GM19324 (cell line): ENCODE results near the gene KAZN.

Experiments used
- ATAC-seq: cut with Tn5 transposase; IDR thresholded peaks from one replicate; pipeline ENCODE4 v1.9.1; 2021; ENCODE audit warnings: mild to moderate bottlenecking, moderate library complexity; ENCODE audit not compliant: unreplicated experiment, low FRiP score

The KAZN gene

GRCh38 chr1:15062479-15063099, 464.1 kb downstream of the KAZN start:
- ATAC-seq: no peak

GRCh38 chr1:15063346-15063745, 464.9 kb downstream of the KAZN start:
- ATAC-seq: no peak

DNA sequence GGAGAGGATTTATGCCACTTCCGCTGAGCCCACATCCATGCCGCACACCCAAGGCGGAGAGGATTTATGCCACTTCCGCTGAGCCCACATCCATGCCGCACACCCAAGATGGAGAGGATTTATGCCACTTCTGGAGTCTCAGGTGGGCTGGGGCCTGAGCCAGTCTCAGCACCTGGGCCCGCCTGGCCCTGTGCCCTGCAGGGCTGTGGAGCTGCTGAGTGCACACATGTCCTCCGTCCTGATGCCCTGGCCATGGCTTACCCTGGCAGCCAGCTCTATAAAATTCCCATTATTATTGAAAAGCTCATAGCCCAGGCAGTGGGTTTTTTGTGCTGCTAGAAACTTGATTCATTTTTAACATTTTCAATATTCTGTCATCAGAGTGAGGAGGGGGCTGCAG, 465.3 kb downstream of the KAZN start:
- ATAC-seq: no peak

DNA sequence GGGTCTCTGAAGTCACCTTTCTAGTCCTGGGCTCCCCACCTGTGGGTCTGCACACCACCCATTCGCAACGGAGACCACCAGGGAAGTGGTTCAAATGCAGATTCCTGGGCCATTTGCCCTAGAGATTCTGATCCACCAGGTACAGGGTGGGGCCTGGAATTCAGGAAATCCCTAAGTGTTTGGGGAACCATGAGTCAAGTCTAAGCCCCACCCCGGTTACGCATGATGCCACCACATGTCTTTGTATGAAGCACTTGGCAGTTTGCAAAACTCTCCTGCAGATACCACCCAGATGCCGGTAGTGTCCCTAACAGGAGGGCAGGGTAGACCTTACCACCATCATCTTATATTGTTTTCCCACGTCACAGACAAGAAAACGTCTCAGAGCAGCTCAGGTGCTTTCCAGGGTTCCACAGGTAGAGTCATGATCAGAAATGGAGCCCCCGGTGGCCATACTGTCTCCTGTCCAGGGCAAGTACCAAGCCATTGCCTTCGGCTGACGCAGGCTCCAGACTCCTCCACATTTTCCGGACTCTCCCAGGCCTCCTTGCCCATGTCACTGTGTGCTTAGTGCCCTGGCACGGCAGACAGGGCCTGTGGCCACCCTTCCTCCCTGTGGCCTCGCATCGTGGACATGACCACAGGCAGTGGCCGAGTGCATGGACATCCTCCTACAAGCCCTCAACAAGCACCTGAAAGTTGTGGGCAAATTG, 465.9 kb downstream of the KAZN start:
- ATAC-seq: no peak

DNA sequence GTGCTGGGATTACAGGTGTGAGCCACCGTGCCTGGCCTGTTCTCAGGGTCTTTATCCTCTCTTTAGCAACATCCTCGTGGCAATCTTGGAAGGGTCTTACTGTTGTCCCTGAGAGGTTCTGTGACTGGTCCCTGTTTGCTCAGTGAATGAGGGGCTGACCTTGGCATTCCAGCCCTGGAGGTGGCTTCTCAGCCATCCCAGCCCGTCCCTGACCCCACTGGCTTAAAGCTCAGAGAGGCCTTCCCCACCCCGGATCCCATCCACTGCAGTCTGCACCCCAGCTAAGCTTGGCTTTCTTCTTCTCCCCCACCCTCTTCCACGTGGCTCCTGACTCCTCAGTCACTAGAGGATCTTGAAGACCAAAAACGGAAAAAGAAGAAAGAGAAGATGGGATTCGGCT, 466.8 kb downstream of the KAZN start:
- ATAC-seq: no peak

DNA sequence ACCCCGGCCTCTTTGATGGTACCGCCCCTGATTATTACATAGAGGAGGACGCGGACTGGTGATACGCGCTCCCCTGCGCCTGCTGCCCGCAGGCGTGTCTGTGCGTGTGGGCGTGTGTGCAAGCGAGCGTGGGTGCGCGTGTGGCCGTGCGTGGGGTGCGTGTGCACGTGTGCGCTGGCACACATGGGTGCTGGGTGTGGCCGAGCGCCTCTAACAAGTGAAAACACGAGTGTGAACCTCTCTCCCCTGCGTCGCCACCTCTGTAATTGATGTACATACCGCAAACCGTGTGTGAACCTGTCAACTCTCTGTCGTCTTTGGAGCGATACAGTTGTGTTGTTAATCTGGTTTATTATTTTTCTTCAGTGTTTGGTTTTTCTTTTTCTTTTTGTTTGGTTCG, 467.3 kb downstream of the KAZN start:
- ATAC-seq: no peak

DNA sequence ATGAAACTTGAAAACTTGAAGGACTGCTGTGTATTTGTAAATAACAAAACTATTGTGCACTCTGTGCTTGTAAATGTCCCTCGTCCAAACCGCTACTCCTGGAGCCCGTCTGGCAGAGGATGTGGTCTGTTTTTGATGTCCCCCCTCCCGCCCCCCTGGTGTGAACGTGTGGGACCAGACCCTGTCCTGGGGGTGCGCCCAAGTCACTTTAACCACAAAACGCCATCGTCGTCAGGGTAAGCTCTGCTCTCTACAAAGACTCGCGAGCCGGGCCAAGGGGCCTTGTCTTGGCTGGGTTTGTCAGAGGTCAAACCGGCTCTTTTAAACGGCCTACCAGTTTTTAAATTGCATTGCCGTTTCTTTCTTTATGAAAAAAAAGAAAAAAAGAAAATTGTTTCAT, 467.7 kb downstream of the KAZN start:
- no peak for ATAC-seq

GRCh38 chr1:15067148-15067547, 468.7 kb downstream of the KAZN start:
- no peak for ATAC-seq

DNA sequence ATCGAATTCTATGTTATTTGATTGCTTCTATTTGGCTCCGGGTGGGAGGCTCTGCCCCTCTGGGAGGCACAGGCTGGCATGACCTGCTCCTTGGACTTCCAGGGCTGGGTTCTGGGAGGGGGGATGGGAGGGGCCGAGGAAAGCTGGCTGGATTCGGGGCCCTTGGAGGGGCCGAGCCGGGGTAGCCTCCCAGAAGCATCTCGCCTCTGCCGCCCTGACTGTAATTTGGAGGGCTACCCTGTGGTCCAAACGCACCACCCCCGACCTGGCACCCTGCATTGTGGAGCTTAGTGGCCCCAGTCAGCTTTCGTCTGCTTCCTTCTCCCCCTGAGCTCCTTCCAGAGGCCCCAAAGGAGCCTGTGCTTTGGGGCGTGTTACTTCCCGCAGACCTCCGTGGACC, 469.7 kb downstream of the KAZN start:
- ATAC-seq: no peak

- ATAC-seq: no peak
Measured at GRCh38 chr1:15068997-15069396, 470.5 kb downstream of the KAZN start.

DNA sequence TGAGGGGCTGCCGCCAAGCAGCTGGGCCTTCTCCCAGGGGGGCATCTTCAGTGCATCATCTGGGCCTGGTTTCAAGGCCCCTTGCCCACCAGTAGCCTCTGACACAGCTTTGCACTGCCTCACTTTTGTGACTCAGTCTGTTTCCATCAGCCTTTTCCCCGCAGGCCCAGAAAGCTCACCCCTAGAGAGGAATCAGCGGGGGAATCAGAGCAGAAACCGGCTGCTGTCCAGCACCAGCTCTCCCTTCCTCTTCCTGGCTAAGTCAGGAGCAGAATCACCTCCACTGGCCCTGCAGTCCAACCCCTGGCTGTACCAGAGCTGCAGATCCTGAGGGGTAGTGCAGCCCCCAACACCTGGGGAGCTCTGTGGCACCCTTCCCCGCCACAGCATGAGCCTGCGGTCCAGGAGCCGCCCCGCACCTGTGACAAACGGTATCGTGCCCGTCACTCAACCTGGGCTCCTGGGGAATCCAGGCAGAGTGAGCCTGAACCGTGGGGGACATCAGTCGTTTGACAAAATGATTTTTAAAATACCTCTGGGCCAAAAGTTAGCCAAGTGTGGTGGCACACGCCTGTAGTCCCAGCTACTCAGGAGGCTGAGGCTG, 471.8 kb downstream of the KAZN start:
- no peak for ATAC-seq

- no peak for ATAC-seq
Measured at GRCh38 chr1:15071936-15072335, 473.5 kb downstream of the KAZN start.

- ATAC-seq: no peak
Measured at GRCh38 chr1:15073799-15074308, 475.4 kb downstream of the KAZN start.

DNA sequence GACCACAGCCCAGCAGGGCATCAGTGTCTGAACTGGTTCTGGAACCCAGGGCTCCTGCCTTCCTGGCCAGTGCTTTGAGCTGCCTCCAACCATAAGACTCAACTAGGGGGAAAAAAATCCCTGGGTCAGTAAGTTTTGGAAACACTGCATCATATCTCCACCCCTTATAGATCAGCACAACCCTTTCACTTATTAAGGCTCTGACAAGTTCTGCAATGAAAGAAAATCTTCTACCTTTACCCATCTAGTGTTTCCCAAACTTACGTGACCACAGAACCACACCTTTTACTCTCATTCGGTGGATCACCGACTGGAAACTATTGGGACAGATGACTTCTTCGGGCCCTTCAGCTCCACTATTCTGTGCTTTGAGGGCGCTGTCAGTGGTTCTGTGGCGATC, 476.7 kb downstream of the KAZN start:
- no peak for ATAC-seq

- ATAC-seq: no peak
Measured at GRCh38 chr1:15075817-15076216, 477.3 kb downstream of the KAZN start.

GRCh38 chr1:15076807-15077206, 478.3 kb downstream of the KAZN start:
- no peak for ATAC-seq

DNA sequence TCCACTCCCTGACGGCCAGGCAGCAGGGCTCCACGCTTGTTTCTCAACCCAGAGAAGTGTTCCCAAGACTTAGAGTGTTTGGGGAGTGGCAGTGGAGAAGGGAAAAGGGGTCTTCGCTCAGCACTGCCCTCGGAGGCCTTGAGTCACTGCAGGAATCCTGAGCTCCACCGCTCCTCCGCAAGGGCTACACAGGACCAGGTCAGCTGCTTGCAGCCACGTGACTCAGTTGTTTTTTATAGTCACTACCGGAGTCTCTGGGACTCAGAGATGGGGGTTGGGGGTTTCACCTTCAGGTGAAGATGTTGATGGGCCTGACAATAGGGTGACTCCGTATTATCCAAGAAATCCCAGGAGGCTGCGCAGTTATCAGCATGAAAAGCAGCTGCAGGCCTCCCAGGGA, 478.9 kb downstream of the KAZN start:
- ATAC-seq: no peak

- no peak for ATAC-seq
Measured at GRCh38 chr1:15080328-15081007, 482.0 kb downstream of the KAZN start.

DNA sequence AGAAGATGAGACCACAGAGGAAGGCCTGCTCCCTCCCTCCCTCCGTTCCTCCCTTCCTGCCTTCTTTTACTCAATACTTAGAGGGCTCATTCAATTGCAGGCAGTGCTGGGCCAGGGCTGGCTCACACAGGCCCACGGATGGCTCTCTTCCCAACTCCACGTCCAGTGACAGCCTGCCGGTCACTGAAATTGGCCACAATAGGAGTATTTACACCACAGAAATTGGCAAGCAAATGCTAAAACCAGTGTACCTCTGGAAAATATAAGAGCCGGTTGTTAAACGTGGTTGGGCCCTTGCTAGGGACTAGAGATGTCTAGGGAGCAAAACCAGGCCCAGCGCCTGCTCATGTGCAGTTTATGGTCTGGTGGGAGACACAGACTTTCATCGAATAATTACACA, 482.6 kb downstream of the KAZN start:
- no peak for ATAC-seq

GRCh38 chr1:15083578-15083977, 485.1 kb downstream of the KAZN start:
- no peak for ATAC-seq

- ATAC-seq: no peak
Measured at GRCh38 chr1:15088281-15088971, 489.9 kb downstream of the KAZN start.
